Measurements from ENCODE around the gene ZC3H12A.
"Not testable (repeated sequence)": the region's sequence is repeated elsewhere in the genome, so short reads cannot be mapped to it uniquely, and the experiment has no call there.

Gene ZC3H12A

DNA sequence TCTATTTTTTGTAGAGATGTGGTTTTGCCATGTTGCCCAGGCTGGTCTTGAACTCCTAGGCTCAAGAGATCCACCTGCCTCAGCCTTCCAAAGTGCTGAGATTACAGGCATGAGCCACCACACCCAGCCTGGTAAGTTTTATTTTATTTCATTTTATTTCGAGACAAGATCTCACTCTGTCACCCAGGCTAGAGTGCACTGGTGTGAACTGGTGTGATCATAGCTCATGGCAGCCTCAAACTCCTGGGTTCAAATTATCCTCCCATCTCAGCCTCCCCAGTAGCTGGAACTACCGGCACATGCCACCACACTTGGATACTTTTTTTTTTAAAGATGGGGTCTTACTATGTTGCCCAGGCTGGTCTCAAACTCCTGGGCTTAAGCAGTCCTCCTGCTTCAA is 28.4 kb downstream of the ZC3H12A start:
- DNase-seq = not testable (repeated sequence)

DNA sequence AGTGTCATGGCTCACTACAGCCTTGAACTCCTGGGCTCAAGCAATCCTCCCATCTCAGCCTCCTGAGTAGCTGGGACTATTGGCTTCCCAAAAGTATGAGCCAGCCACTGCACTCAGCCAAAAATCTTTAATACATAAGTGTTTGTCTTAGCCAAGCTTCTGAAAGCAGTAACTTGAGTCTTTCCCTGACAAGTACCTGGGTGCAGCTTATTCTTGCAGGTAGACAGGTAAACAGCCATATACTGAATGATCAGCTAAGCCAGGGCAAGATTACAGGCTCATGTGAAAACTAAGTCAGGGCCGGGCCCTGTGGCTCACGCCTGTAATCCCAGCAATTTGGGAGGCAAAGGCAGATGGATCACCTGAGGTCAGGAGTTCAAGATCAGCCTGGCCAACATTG is 32.4 kb downstream of the ZC3H12A start:
- DNase-seq = no peak

DNA sequence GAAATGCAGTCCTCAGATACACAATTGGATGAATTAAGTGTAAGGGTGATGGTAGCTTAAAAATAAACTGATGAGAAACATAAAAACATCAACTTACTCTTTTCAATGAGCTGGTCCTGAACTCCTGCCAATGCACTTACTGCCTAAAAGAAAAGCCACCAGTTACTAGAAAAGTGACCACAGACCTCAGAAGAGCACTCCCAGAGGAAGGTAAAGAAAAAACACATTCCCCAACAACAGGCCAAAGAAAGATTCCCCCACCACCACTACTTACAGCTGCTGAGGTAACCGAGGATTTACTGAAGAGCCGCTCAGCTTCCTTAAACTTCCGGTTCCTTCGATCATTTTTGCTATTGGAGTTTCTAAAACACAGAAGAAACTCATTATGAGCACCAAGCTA is 34.8 kb downstream of the ZC3H12A start:
- peak in 1 of 2 experiments; percentile 3 for DNase-seq

DNA sequence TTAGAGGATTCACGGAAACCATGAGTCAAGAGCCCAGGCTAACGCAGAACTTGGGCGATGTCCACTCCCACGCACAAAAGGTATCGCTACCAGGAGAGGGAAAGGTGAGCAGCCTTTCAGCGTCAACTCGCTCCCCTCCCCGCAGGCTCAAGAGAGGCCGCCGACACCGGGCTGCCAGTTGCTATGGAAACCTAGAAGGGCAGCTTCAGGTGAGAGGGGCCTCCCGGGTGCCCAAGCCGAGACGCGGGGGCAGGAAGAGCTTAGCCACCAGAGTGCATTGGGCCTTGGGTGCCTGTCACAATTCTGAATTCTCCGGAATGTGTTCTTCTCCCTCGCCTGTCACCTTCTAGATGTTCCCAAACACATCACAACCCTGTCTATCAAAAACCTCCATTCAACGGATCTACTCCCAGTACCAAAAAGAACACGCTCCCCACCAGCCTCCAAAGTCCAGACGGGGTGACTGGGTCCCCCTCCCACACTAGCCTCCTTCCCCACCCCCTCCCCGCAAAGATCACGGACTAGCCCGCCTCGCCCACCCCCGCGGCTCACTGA is 39.5 kb downstream of the ZC3H12A start:
- peak; percentile 42 to 58 for DNase-seq

DNA sequence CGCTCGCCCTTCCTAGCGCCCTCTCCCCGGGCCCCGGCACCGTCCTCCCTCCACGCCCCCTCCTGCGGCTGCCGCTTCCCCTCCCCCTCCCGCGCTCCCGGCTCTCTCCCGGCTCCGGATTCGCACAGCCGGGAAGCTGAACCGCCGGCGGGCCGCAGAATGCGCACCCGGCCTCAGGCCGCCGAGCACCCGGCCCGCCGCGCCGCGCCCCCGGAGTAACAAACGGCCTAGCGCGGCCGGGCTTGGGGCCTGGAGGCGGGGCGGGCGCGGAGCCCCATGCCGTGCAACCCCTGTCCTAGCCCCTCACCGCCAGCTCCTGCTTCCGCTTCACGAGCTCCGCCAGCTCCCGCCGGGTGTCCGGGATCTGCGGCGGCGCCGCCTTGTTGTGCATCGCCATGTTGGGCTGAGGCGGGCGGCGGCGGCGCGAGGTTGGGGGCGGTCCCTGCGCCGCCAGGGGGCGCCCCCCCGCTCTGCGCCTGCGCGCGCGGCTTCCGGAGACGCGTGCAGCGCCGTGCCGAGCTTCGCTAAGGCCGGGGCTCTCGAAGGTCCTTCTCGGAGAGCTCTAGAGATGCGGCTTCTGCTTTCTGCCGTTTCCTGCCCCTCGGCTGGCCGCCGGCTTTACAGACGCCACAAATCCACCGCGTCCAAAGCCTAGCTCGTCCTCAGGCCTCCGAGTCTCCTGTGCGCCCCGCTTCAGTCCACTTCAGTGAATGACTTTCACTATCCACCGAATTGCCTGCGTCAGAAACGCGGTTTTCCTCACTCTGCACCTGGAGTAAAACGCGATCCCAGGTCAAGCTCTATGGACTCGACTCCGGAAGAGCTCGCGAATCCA is 40.2 kb downstream of the ZC3H12A start, which contains the start of gene MEAF6:
MEAF6 (minus strand) TSS at position 417 of the 835 bp plus-strand sequence; CDS start at position 397, 20 bp downstream.
- peak; percentile 62 to 81 for DNase-seq

DNA sequence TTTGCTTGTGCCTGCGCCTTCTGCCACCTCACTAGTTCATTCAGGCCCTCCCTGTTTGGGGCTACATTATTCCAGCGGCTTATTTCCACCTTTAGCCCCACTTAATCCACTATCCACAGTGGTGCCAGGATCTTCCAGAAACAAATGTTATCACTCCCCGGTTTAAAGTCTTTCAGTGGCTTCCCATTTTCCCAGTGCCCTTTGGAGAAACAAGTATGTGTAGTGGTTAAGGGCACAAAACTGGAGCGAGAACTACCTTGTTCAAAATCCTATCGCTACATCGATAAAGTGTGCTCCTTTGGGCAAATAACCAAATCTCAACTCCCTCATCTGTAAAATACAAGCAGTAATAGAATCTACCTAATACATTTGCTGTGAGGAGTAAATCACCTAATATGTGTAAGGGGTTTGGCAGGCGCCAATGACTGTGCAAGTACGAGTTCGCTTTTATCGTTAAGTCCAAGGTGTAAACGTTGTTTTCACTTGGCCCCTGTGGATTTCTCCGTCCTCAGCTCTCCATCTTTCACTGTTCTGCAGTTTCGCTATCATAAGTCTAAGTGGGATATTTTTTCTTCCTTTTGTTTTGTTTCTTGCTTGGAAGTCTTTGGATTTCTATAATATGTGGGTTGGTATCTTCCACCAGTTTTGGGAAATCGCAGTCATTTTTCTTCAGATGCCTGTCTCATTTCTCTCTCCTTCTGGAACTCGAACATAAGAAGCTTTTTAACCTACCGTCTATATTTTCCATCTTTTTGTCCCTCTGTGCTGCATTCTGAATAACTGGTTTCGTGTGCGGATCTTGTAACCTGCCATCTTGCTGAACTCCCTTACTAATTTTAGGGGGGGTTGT is 41.0 kb downstream of the ZC3H12A start:
- DNase-seq = no peak

DNA sequence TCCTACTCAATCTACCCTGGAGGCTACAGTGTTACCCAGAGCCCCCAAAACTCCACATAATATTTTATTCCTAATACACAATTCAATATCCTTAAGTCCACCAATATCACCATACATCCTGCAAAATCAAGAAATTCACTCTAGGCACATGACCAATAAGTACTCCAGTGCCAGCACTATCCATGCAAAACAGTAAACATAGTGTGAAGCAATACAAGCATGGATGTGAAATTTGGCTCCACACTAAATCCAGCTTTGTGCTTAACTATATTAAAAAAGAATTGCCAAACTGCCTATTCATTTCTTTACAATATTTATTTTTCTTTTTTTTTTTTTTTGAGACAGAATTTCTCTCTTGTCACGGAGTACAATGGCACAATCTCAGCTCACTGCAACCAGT is 43.2 kb downstream of the ZC3H12A start:
- no peak for DNase-seq

DNA sequence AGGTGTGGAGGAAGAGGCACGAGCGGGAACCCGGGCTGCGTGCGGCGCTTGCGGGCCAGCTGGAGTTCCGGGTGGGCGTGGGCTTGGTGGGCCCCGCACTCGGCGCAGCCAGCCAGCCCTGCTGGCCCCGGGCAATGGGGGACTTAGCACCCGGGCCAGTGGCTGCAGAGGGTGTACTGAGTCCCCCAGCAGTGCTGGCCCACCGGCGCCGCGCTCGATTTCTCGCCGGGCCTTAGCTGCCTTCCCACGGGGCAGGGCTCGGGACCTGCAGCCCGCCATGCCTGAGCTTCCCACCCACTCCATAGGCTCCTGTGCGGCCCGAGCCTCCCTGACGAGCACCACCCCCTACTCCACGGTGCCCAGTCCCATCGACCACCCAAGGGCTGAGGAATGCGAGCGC is 43.9 kb downstream of the ZC3H12A start:
- DNase-seq = not testable (repeated sequence)

DNA sequence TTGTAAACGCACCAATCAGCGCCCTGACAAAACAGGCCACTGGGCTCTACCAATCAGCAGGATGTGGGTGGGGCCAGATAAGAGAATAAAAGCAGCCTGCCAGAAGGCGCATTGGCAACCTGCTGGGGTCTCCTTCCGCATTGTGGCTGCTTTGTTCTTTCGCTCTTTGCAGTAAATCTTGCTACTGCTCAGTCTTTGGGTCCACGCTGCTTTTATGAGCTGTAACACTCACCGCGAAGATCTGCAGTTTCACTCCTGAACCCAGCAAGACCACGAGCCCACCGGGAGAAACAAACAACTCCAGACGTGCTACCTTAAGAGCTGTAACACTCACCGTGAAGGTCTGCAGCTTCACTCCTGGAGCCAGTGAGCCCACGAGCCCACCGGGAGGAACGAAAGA is 44.5 kb downstream of the ZC3H12A start:
- DNase-seq = not testable (repeated sequence)

DNA sequence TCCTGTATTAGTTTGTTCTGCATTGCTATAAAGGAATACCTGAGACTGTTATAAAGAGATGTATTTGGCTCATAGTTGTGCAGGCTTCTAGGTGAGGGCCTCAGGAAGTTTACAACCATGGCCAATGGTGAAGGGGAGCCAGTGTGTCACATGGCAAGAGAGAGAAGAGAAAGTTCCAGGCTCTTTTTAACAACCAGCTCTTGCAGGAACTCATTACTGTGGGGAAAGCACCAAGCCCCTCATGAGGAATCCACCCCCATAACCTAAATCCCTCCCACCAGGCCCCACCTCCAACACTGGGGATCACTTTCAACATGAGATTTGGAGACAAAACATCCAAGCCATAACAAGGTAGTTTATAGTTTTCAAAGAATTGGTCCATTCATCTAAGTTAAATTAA is 45.2 kb downstream of the ZC3H12A start:
- DNase-seq = no peak

DNA sequence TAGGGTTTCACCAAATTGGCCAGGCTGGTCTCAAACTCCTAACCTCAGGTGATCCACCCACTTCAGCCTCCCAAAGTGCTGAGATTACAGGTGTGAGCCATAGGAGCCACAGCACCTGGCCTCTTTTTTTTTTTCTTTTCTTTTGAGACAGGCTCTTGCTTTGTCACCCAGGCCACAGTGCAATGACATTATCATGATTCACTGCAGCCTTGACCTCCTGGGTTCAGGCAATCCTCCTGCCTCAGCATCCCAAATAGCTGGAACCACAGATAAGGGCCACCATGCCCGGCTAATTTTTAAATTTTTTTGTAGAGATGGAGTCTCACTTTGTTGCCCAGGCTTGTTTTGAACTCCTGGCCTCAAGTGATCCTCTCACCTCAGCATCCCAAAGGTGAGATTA is 55.5 kb downstream of the ZC3H12A start:
- not testable (repeated sequence) for DNase-seq

DNA sequence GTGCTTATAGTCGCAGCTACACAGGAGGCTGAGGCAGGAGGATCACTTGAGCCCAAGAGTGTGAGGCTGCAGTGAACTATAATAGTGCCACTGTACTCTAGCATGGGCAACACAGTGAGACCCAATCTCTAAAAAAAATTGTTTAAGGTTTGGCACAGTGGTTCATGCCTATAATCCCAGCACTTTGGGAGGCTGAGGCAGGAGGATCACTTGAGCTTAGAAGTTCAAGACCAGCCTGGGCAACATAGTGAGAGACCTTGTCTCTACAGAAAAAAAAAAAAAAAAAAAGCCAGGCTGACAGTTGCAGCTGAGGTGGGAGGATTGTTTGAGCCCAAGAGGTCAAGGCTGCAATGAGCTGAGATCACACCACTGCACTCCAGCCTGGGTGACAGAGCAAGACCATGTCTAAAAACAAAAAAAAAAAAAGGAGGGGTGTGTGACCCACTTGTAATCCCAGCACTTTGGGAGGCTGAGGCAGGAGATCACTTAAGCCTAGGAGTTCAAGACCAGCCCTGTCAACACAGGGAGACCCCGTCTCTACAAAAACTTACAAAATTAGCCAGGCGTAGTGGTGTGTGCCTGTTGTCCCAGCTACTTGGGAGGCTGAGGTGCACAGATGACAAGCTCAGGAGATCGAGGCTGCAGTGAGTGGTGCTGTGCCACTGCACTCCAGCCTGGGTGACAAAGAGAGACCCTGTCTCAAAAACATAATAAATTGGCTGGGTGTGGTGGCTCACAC is 58.2 kb downstream of the ZC3H12A start:
- DNase-seq = not testable (repeated sequence)

DNA sequence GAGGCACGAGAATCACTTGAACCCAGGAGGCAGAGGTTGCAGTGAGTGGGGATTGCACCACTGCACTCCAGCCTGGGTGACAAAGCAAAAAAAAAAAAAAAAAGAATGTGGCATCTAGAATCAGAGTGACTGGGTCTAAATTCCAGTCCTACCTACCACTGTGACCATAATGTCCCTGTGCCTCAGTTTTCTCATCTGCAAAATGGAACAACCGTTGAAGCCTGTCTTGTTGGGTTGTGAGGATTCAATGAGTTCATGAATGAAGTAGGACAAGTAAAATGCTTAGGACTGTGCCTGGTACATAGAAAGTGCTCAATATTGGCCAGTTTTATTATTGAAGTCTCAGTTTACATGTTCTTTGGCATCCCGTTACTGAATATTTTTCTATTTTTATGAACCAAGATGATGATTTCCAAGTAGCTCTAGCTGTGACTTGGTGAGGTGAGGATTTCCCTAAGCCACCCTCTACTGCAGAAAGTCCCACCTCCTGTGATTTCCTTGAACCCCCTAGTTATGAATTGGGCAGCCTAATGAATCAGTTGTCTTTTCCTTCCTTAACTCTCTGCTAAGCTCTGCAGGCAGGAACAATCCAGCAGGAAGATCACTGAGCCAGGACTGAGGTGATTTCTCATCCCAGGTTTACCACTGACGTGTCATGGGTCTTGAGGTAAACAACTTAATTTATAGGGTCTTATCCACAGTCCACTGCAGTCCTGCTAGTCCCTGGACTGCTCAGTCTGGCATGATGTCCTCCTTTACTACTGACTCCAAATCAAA is 59.1 kb downstream of the ZC3H12A start:
- no peak for DNase-seq
